Measurements from ENCODE around the gene PLA2G6.

PLA2G6 gene

DNA sequence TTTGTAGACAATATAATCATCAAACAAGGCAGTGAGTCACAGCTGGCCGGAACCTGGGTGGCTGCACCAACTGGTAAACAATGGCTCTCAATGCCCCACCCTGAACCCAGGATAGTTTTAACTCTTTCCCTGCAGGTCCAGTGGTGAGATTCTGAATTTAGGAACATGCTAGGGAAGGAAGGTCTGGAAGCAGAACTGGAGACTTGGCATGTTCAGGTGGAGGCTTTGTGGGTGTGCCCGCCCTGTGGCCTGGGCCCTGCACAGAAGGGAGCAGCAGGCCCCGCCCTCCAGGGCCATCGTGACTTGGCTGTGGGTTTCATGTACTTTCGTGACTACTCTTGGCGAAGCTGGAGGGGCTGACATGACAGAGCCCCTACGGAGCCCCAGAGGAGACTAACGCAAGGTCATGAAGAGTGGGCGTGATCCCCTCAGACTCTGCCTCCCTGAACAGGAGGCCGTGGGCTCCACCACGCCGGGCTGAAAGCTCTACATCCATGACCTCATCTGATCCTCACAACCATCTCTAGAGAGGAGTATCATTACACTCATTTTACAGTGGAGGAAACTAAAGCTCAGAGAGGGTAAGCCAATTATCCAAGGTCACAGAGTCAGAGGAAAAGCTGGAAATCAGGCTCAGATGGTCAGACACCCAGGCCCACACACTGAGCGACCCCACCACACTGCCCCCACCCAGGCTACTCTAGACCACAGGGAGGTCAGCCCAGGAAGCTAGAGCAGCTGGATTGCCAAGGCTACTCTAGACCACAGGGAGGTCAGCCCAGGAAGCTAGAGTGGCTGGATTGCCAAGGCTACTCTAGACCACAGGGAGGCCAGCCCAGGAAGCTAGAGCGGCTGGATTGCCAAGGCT lies 47.5 kb upstream of the PLA2G6 start:
- Histone ChIP-seq H3K4me3 (ENCODE audit: low read length, poor library complexity, severe bottlenecking) (no peak overlapping the region), H3K4me2 (ENCODE audit: low read depth, low read length, poor library complexity, severe bottlenecking) (no peak overlapping the region), H3F3A (ENCODE audit: low read depth) (no peaks in the 10 kb centered on the region), H3K4me1 (ENCODE audit: insufficient read depth, low read length, poor library complexity, severe bottlenecking) (no peaks in the 10 kb centered on the region), H2AFZ (ENCODE audit: low read length) (no peak overlapping the region), H3K9me2 (replicated peaks; ENCODE audit: low read depth, low read length) (no peaks in the 10 kb centered on the region), H3K79me2 (ENCODE audit: insufficient read depth, low read length) (no peaks in the 10 kb centered on the region), H4K20me1 (ENCODE audit: insufficient read depth, low read length, poor library complexity, severe bottlenecking) (no peaks in the 10 kb centered on the region), H3K9ac (ENCODE audit: low read depth, low read length, poor library complexity, severe bottlenecking) (no peak overlapping the region), H3K9me3 (ENCODE audit: insufficient read depth, low read depth, low read length) (no peaks in the 10 kb centered on the region), H3K36me3 (ENCODE audit: insufficient read depth, low read length) (peaks cover 11% of the 10 kb centered on the region; the same call in 1 of the 2 replicates), H3K27me3 (ENCODE audit: insufficient read depth, low read length, poor library complexity, severe bottlenecking) (no peaks in the 10 kb centered on the region)
- no peak for TF ChIP-seq EZH2phosphoT487 (IDR thresholded peaks at IDR 0.05; ENCODE audit: borderline replicate concordance)
- TF ChIP-seq, protein P1, sequence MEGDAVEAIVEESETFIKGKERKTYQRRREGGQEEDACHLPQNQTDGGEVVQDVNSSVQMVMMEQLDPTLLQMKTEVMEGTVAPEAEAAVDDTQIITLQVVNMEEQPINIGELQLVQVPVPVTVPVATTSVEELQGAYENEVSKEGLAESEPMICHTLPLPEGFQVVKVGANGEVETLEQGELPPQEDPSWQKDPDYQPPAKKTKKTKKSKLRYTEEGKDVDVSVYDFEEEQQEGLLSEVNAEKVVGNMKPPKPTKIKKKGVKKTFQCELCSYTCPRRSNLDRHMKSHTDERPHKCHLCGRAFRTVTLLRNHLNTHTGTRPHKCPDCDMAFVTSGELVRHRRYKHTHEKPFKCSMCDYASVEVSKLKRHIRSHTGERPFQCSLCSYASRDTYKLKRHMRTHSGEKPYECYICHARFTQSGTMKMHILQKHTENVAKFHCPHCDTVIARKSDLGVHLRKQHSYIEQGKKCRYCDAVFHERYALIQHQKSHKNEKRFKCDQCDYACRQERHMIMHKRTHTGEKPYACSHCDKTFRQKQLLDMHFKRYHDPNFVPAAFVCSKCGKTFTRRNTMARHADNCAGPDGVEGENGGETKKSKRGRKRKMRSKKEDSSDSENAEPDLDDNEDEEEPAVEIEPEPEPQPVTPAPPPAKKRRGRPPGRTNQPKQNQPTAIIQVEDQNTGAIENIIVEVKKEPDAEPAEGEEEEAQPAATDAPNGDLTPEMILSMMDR (conservative IDR thresholded peaks at IDR 0.05; ENCODE audit: low read length), result no peak

DNA sequence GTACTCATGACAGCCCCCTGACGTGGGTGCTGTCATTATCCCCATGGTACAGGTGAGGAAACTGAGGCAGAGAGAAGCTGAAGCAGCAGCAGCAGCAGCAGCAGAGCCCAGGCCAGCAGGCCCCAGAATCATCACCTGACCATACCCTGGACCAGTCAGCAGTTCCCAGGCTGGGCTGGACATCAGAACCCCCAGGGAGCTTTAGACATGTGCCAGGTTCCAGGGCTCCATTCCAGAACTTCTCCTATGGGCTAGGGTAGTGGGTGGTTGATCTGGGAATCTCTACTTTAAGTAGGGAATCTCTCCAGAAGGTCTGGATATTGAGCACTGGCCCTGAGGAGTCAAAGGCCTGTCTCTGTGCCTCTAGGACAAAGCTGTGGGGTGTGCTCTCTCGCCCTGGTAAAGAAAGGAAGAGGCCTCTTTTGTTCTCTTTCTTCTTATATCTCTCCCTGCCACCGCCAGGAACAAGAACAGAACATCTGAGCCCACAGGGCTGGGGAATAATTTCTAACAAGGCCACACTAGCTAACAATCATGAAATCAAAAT lies 46.8 kb upstream of the PLA2G6 start:
- Histone ChIP-seq H3F3A (ENCODE audit: low read depth) (no peaks in the 10 kb centered on the region), H3K4me2 (ENCODE audit: low read depth, low read length, poor library complexity, severe bottlenecking) (no peak overlapping the region), H3K36me3 (ENCODE audit: insufficient read depth, low read length) (peaks cover 11% of the 10 kb centered on the region; the same call in 1 of the 2 replicates), H2AFZ (ENCODE audit: low read length) (no peak overlapping the region), H3K9me3 (ENCODE audit: insufficient read depth, low read depth, low read length) (no peaks in the 10 kb centered on the region), H3K27me3 (ENCODE audit: insufficient read depth, low read length, poor library complexity, severe bottlenecking) (no peaks in the 10 kb centered on the region), H3K4me3 (ENCODE audit: low read length, poor library complexity, severe bottlenecking) (no peak overlapping the region), H3K4me1 (ENCODE audit: insufficient read depth, low read length, poor library complexity, severe bottlenecking) (no peaks in the 10 kb centered on the region), H4K20me1 (ENCODE audit: insufficient read depth, low read length, poor library complexity, severe bottlenecking) (no peaks in the 10 kb centered on the region), H3K9ac (ENCODE audit: low read depth, low read length, poor library complexity, severe bottlenecking) (no peak overlapping the region), H3K79me2 (ENCODE audit: insufficient read depth, low read length) (no peaks in the 10 kb centered on the region), H3K9me2 (replicated peaks; ENCODE audit: low read depth, low read length) (no peaks in the 10 kb centered on the region)
- TF ChIP-seq, protein P1 (conservative IDR thresholded peaks at IDR 0.05; ENCODE audit: low read length), result no peak
- TF ChIP-seq EZH2phosphoT487 (IDR thresholded peaks at IDR 0.05; ENCODE audit: borderline replicate concordance), result no peak

DNA sequence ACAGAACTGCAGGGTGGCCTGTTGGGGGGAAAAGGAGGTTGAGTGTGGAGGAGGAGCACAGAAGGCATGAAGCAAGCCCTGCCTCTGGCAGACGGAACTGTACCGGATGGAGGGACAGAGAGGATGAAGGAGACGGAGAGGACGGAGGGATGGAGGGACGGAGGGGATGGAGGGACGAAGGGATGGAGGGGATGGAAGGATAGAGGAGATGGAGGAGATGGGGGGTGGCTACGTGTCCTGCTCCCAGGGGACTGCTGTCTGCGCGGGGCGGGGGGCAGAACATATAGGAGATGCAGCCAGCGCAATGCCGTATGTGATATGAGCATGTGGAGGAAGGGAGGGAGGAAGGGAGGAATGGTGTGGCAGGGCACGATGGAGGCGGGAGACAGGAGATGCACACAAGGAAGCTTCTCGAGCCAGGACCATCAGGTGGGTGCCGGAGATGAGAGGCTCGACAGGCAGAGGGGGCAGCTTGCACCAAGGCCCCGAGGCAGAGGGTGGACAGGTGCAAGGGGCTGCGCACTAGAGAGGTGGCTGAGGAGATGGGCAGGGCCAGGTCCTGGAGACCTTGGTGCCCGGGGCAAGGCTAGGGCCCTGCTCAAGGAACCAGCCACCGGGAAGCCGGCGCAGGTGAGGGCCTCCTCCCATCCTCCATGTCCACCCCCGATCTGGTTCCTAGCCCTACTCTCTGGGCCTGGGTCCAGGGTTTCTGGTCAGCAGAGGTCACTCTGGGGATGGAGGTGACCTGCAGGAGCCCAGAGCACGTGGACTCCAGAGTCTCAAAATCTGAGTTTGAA lies 45.4 kb upstream of the PLA2G6 start:
- no peak overlapping the region for H2AFZ ChIP-seq (ENCODE audit: low read length)
- no peak for TF ChIP-seq EZH2phosphoT487 (IDR thresholded peaks at IDR 0.05; ENCODE audit: borderline replicate concordance)
- TF ChIP-seq, protein P1 (conservative IDR thresholded peaks at IDR 0.05; ENCODE audit: low read length), result no peak
- H3K79me2 ChIP-seq (ENCODE audit: insufficient read depth, low read length), result no peaks in the 10 kb centered on the region
- H3K4me2 ChIP-seq (ENCODE audit: low read depth, low read length, poor library complexity, severe bottlenecking), result no peak overlapping the region
- H3K9me3 ChIP-seq (ENCODE audit: insufficient read depth, low read depth, low read length), result no peaks in the 10 kb centered on the region
- no peaks in the 10 kb centered on the region for H3F3A ChIP-seq (ENCODE audit: low read depth)
- no peaks in the 10 kb centered on the region for H3K27me3 ChIP-seq (ENCODE audit: insufficient read depth, low read length, poor library complexity, severe bottlenecking)
- no peak overlapping the region for H3K4me3 ChIP-seq (ENCODE audit: low read length, poor library complexity, severe bottlenecking)
- no peak overlapping the region for H3K9ac ChIP-seq (ENCODE audit: low read depth, low read length, poor library complexity, severe bottlenecking)
- no peaks in the 10 kb centered on the region for H3K9me2 ChIP-seq (replicated peaks; ENCODE audit: low read depth, low read length)
- peaks cover 11% of the 10 kb centered on the region; the same call in 1 of the 2 replicates for H3K36me3 ChIP-seq (ENCODE audit: insufficient read depth, low read length)
- no peaks in the 10 kb centered on the region for H4K20me1 ChIP-seq (ENCODE audit: insufficient read depth, low read length, poor library complexity, severe bottlenecking)
- peaks cover 2% of the 10 kb centered on the region for H3K4me1 ChIP-seq (ENCODE audit: insufficient read depth, low read length, poor library complexity, severe bottlenecking)

All from Loucy (cell line).